Ascending aorta (tissue), 2 donors: Measurements from ENCODE around the gene MSH2. TPM values are rescaled to one million over a fixed set of nuclear protein-coding genes. Genes with fewer than 3 reads are reported as not detected.

Experiments used
- DNase-seq, 2 donors: peaks; one replicate each; pipeline ENCODE4 v3.0.0-alpha.2; 2019; ENCODE audit warnings: low spot score in 2 of 2
- H3K27ac ChIP-seq, 2 donors: fragments of 200-600 bp; sonication (generic); one replicate each; pipeline ENCODE4 v1.5.1; 2016 to 2017; ENCODE audit warnings: mild to moderate bottlenecking in 1 of 2
- H3K27me3 ChIP-seq: fragments of 200-600 bp; sonication (generic); one replicate; pipeline ENCODE4 v1.5.1; 2017
- H3K36me3 ChIP-seq, 2 donors: fragments of 200-600 bp; sonication (generic); one replicate each; pipeline ENCODE4 v1.5.1; 2016
- H3K4me1 ChIP-seq, 2 donors: fragments of 200-600 bp; sonication (generic); one replicate each; pipeline ENCODE4 v1.5.1; 2016 to 2017; ENCODE audit warnings: mild to moderate bottlenecking in 1 of 2
- H3K4me3 ChIP-seq, 2 donors: fragments of 200-600 bp; sonication (generic); one replicate each; pipeline ENCODE4 v1.5.1; 2016 to 2017; ENCODE audit warnings: mild to moderate bottlenecking in 1 of 2
- H3K9me3 ChIP-seq, 2 donors: fragments of 200-600 bp; sonication (generic); one replicate each; pipeline ENCODE4 v1.5.1; 2016
- CTCF ChIP-seq, 3 experiments: fragments of 200-600 bp in 2 of 3; fragments of 450-650 bp in 1 of 3; sonication (generic) in 2 of 3; IDR thresholded peaks; one replicate each; pipeline ENCODE4 v1.5.1; 2016 to 2019; ENCODE audit warnings: antibody characterized with exemption in 3 of 3, mild to moderate bottlenecking in 1 of 3, moderate library complexity in 1 of 3
- intact Hi-C: fragments of 100-400 bp; cut with DNase I; formaldehyde crosslinking; loops from one replicate; pipeline ENCODE4 v1.15.1; 2023
- total RNA-seq: library from RNA; depleted of rRNA; stranded (reverse); fragments of >200 nt; gene quantifications from one replicate; pipeline ENCODE4 v1.1.0, GENCODE V29; 2016

MSH2 gene
- total RNA-seq, 1 donor from 2014 or later: 7.5 TPM

- H3K4me3 ChIP-seq: no peak overlapping the region
- TF ChIP-seq CTCF (IDR thresholded peaks at IDR 0.05): no peak
- H3K4me1 ChIP-seq: no peaks in the 10 kb centered on the region
- intact Hi-C loops: no loop called here
- H3K27ac ChIP-seq: no peak overlapping the region
- peaks cover 0 to 3% of the 10 kb centered on the region in 2 donors for H3K9me3 ChIP-seq
- no peaks in the 10 kb centered on the region for H3K27me3 ChIP-seq
- no peaks in the 10 kb centered on the region for H3K36me3 ChIP-seq
- DNase-seq: no peak
These were observed 103.1 kb downstream of the MSH2 start for GRCh38 chr2:47506024-47506423.

GRCh38 chr2:47506436-47506835 is 103.5 kb downstream of the MSH2 start:
- Histone ChIP-seq H3K27ac (no peak overlapping the region), H3K9me3 (peaks cover 0 to 3% of the 10 kb centered on the region in 2 donors), H3K4me1 (no peaks in the 10 kb centered on the region), H3K4me3 (no peak overlapping the region), H3K27me3 (no peaks in the 10 kb centered on the region), H3K36me3 (no peaks in the 10 kb centered on the region)
- TF ChIP-seq CTCF (IDR thresholded peaks at IDR 0.05): no peak
- DNase-seq: no peak
- intact Hi-C loops: no loop called here

GRCh38 chr2:47508080-47508479 is 105.1 kb downstream of the MSH2 start:
- intact Hi-C loops: no loop called here

GRCh38 chr2:47508641-47509040 is 105.7 kb downstream of the MSH2 start:
- H3K4me3 ChIP-seq: no peak overlapping the region
- intact Hi-C loops: no loop called here
- H3K36me3 ChIP-seq: no peaks in the 10 kb centered on the region
- no peak for DNase-seq
- TF ChIP-seq CTCF (IDR thresholded peaks at IDR 0.05): no peak
- peaks cover 0 to 3% of the 10 kb centered on the region in 2 donors for H3K9me3 ChIP-seq
- no peaks in the 10 kb centered on the region for H3K27me3 ChIP-seq
- no peak overlapping the region for H3K27ac ChIP-seq
- no peaks in the 10 kb centered on the region for H3K4me1 ChIP-seq

More at GRCh38 chr2:47508080-47508479, 105.1 kb downstream of the MSH2 start:
- no peak overlapping the region for H3K27ac ChIP-seq
- DNase-seq: no peak
- no peak overlapping the region for H3K4me3 ChIP-seq
- H3K27me3 ChIP-seq: no peaks in the 10 kb centered on the region
- TF ChIP-seq CTCF (IDR thresholded peaks at IDR 0.05): no peak
- peaks cover 0 to 3% of the 10 kb centered on the region in 2 donors for H3K9me3 ChIP-seq
- H3K36me3 ChIP-seq: no peaks in the 10 kb centered on the region
- H3K4me1 ChIP-seq: no peaks in the 10 kb centered on the region

- no peak overlapping the region for H3K27ac ChIP-seq
- H3K27me3 ChIP-seq: no peaks in the 10 kb centered on the region
- H3K9me3 ChIP-seq: peaks cover 0 to 3% of the 10 kb centered on the region in 2 donors
- no peak for DNase-seq
- no peak for TF ChIP-seq CTCF (IDR thresholded peaks at IDR 0.05)
- H3K4me1 ChIP-seq: no peaks in the 10 kb centered on the region
- intact Hi-C loops: no loop called here
- H3K4me3 ChIP-seq: no peak overlapping the region
- H3K36me3 ChIP-seq: no peaks in the 10 kb centered on the region
These were observed 106.3 kb downstream of the MSH2 start for GRCh38 chr2:47509250-47509649.

GRCh38 chr2:47509821-47510385 is 106.9 kb downstream of the MSH2 start:
- Histone ChIP-seq H3K27ac (no peak overlapping the region), H3K9me3 (no peaks in the 10 kb centered on the region), H3K4me3 (no peak overlapping the region), H3K4me1 (no peaks in the 10 kb centered on the region), H3K27me3 (no peaks in the 10 kb centered on the region), H3K36me3 (no peaks in the 10 kb centered on the region)
- no peak for TF ChIP-seq CTCF (IDR thresholded peaks at IDR 0.05)
- intact Hi-C loops: no loop called here
- DNase-seq: no peak
